OCI-LY1 (cell line): ENCODE measurements around the gene COL6A3.

Experiments
- H2AFZ ChIP-seq: fragments of 200-600 bp; sonication (generic), shearing (Covaris generic); 2 replicates; pipeline ENCODE4 v1.6.0; 2014; ENCODE audit warnings: antibody characterized with exemption, mild to moderate bottlenecking, low read length
- H3F3A ChIP-seq: fragments of 200-600 bp; sonication (generic), shearing (Covaris generic); 2 replicates; pipeline ENCODE4 v1.6.0; 2014; ENCODE audit warnings: mild to moderate bottlenecking, antibody characterized with exemption, low read length, moderate library complexity; ENCODE audit not compliant: insufficient read depth
- H3K27ac ChIP-seq: fragments of 200-600 bp; sonication (generic); 2 replicates; pipeline ENCODE4 v1.5.1; 2014; ENCODE audit warnings: low read length, mixed run types, mild to moderate bottlenecking, low read depth; ENCODE audit not compliant: poor library complexity, severe bottlenecking
- H3K27me3 ChIP-seq: fragments of 200-600 bp; sonication (generic); 2 replicates; pipeline ENCODE4 v1.6.0; 2014; ENCODE audit warnings: antibody characterized with exemption, mild to moderate bottlenecking, low read length, moderate library complexity; ENCODE audit not compliant: insufficient read depth
- H3K36me3 ChIP-seq: fragments of 200-600 bp; sonication (generic); 2 replicates; pipeline ENCODE4 v1.6.1; 2014; ENCODE audit warnings: mild to moderate bottlenecking, antibody characterized with exemption, low read length, moderate library complexity, mixed read lengths; ENCODE audit not compliant: insufficient read depth
- H3K4me1 ChIP-seq: fragments of 200-600 bp; sonication (generic); 2 replicates; pipeline ENCODE4 v1.5.1; 2014; ENCODE audit warnings: mild to moderate bottlenecking, low read length, moderate library complexity; ENCODE audit not compliant: insufficient read depth, severe bottlenecking
- H3K4me2 ChIP-seq: fragments of 200-600 bp; sonication (generic), shearing (Covaris generic); 2 replicates; pipeline ENCODE4 v1.6.1; 2014; ENCODE audit warnings: low read length
- H3K4me3 ChIP-seq: fragments of 200-600 bp; sonication (generic); 2 replicates; pipeline ENCODE4 v1.5.1; 2014; ENCODE audit warnings: low read length, low read depth, mild to moderate bottlenecking, mixed read lengths; ENCODE audit not compliant: poor library complexity, severe bottlenecking
- H3K79me2 ChIP-seq: fragments of 200-600 bp; shearing (Covaris generic); 2 replicates; pipeline ENCODE4 v1.6.1; 2016; ENCODE audit warnings: mixed run types, low read length, mixed read lengths; ENCODE audit not compliant: insufficient read depth
- H3K9ac ChIP-seq: fragments of 200-600 bp; sonication (generic), shearing (Covaris generic); 2 replicates; pipeline ENCODE4 v1.6.1; 2014; ENCODE audit warnings: mild to moderate bottlenecking, low read length, mixed read lengths
- H3K9me2 ChIP-seq: fragments of 200-600 bp; sonication (generic), shearing (Covaris generic); 2 replicates; pipeline ENCODE4 v1.6.1; 2014; ENCODE audit warnings: low read depth, mild to moderate bottlenecking, low read length, mixed read lengths
- H3K9me3 ChIP-seq: fragments of 200-600 bp; shearing (Covaris generic); 2 replicates; pipeline ENCODE4 v1.6.1; 2014; ENCODE audit warnings: low read length, mixed read lengths
- H4K20me1 ChIP-seq: fragments of 200-600 bp; sonication (generic), shearing (Covaris generic); 2 replicates; pipeline ENCODE4 v1.6.0; 2016; ENCODE audit warnings: mild to moderate bottlenecking, low read length; ENCODE audit not compliant: insufficient read depth
- CTCF ChIP-seq: fragments of 200-600 bp; sonication (generic), shearing (Covaris generic); IDR thresholded peaks from 2 replicates; pipeline ENCODE4 v1.5.1; 2017; ENCODE audit warnings: mild to moderate bottlenecking, antibody characterized with exemption, low read length, moderate library complexity, mixed read lengths
- EZH2 ChIP-seq: fragments of 200-600 bp; sonication (generic), shearing (Covaris generic); IDR thresholded peaks from 2 replicates; pipeline ENCODE4 v1.8.0; 2017; ENCODE audit warnings: borderline replicate concordance, mixed run types, mild to moderate bottlenecking, antibody characterized with exemption, low read length, moderate library complexity, mixed read lengths

The COL6A3 gene

GRCh38 chr2:237309011-237309410 is 105.0 kb downstream of the COL6A3 start:
- no peak overlapping the region for H3K9ac ChIP-seq
- no peaks in the 10 kb centered on the region for H3K9me3 ChIP-seq
- no peaks in the 10 kb centered on the region for H4K20me1 ChIP-seq
- H3K36me3 ChIP-seq: no peaks in the 10 kb centered on the region
- H3K27me3 ChIP-seq: no peaks in the 10 kb centered on the region; the same call in 1 of the 2 replicates
- no peak overlapping the region for H3K4me2 ChIP-seq
- H3K79me2 ChIP-seq: no peaks in the 10 kb centered on the region
- H2AFZ ChIP-seq: no peak overlapping the region
- no peaks in the 10 kb centered on the region for H3F3A ChIP-seq
- H3K4me1 ChIP-seq: no peaks in the 10 kb centered on the region
- no peak overlapping the region for H3K4me3 ChIP-seq
- no peaks in the 10 kb centered on the region for H3K9me2 ChIP-seq
- no peak overlapping the region for H3K27ac ChIP-seq
- no peak for TF ChIP-seq EZH2
- TF ChIP-seq CTCF: no peak

GRCh38 chr2:237307474-237307873 is 106.5 kb downstream of the COL6A3 start:
- Histone ChIP-seq H2AFZ (no peak overlapping the region), H3K9ac (no peak overlapping the region), H3F3A (no peaks in the 10 kb centered on the region), H3K27me3 (no peaks in the 10 kb centered on the region), H4K20me1 (no peaks in the 10 kb centered on the region), H3K9me2 (no peaks in the 10 kb centered on the region), H3K9me3 (no peaks in the 10 kb centered on the region), H3K79me2 (no peaks in the 10 kb centered on the region), H3K27ac (no peak overlapping the region), H3K4me1 (no peaks in the 10 kb centered on the region), H3K36me3 (no peaks in the 10 kb centered on the region), H3K4me2 (no peak overlapping the region), H3K4me3 (no peak overlapping the region)
- TF ChIP-seq EZH2 (no peak), CTCF (no peak)

GRCh38 chr2:237306787-237307170 is 107.2 kb downstream of the COL6A3 start:
- H3K79me2 ChIP-seq: no peaks in the 10 kb centered on the region
- H3K27ac ChIP-seq: no peak overlapping the region
- H3K9me3 ChIP-seq: no peaks in the 10 kb centered on the region
- H3K36me3 ChIP-seq: no peaks in the 10 kb centered on the region
- no peaks in the 10 kb centered on the region for H3F3A ChIP-seq
- H3K4me3 ChIP-seq: no peak overlapping the region
- H3K9me2 ChIP-seq: no peaks in the 10 kb centered on the region
- H2AFZ ChIP-seq: no peak overlapping the region
- no peak overlapping the region for H3K9ac ChIP-seq
- H3K4me2 ChIP-seq: no peak overlapping the region
- no peak for TF ChIP-seq CTCF
- TF ChIP-seq EZH2: no peak
- H4K20me1 ChIP-seq: no peaks in the 10 kb centered on the region
- no peaks in the 10 kb centered on the region for H3K27me3 ChIP-seq
- no peaks in the 10 kb centered on the region for H3K4me1 ChIP-seq
